ENCODE data around the gene PICK1.

PICK1 gene

GRCh38 chr22:38088629-38089473 lies 31.6 kb downstream of the PICK1 start:
- DNase-seq (ENCODE audit: low read depth), result no peak

GRCh38 chr22:38089474-38089851 lies 32.3 kb downstream of the PICK1 start:
- no peak for DNase-seq (ENCODE audit: low read depth)

- no peak for DNase-seq (ENCODE audit: low read depth)
These were observed 39.9 kb downstream of the PICK1 start for GRCh38 chr22:38097058-38097457.

GRCh38 chr22:38097557-38098409 lies 40.6 kb downstream of the PICK1 start:
- DNase-seq (ENCODE audit: low read depth), result no peak

GRCh38 chr22:38098410-38099249 lies 41.4 kb downstream of the PICK1 start:
- no peak for DNase-seq (ENCODE audit: low read depth)

- DNase-seq (ENCODE audit: low read depth), result no peak
These were observed 46.4 kb downstream of the PICK1 start for GRCh38 chr22:38103641-38104040.

GRCh38 chr22:38104084-38104483 lies 46.9 kb downstream of the PICK1 start:
- DNase-seq (ENCODE audit: low read depth), result no peak

- no peak for DNase-seq (ENCODE audit: low read depth)
These were observed 49.8 kb downstream of the PICK1 start for GRCh38 chr22:38106814-38107578.

- no peak for DNase-seq (ENCODE audit: low read depth)
These were observed 50.7 kb downstream of the PICK1 start for GRCh38 chr22:38107692-38108515.

GRCh38 chr22:38108561-38109319 lies 51.5 kb downstream of the PICK1 start:
- DNase-seq (ENCODE audit: low read depth), result no peak

- DNase-seq (ENCODE audit: low read depth), result no peak
These were observed 52.3 kb downstream of the PICK1 start for GRCh38 chr22:38109371-38110001.

GRCh38 chr22:38110008-38110862 lies 53.0 kb downstream of the PICK1 start, which contains the start of gene BAIAP2L2:
TSS of gene BAIAP2L2 (minus strand) at chr22:38110684. CDS start at chr22:38110525, 159 bp downstream.
- DNase-seq (ENCODE audit: low read depth), result no peak

- DNase-seq (ENCODE audit: low read depth), result no peak
These were observed 54.0 kb downstream of the PICK1 start for GRCh38 chr22:38110863-38111852.

- no peak for DNase-seq (ENCODE audit: low read depth)
These were observed 54.7 kb downstream of the PICK1 start for GRCh38 chr22:38111925-38112355.

- no peak for DNase-seq (ENCODE audit: low read depth)
These were observed 55.2 kb downstream of the PICK1 start for GRCh38 chr22:38112381-38112780.

GRCh38 chr22:38114484-38115398 lies 57.5 kb downstream of the PICK1 start:
- DNase-seq (ENCODE audit: low read depth), result peak; percentile 51
